Activated CD8-positive, alpha-beta memory T cell treated with anti-CD3 and anti-CD28 coated beads, Interleukin-2, amount 50 U/mL, for 24 hours (primary cell): ENCODE measurements around the gene PLXDC2.

ENCODE experiments used
- DNase-seq: peaks from one replicate; pipeline ENCODE4 v3.0.0-alpha.2; 2020; ENCODE audit errors: extremely low read depth

Gene PLXDC2

DNA sequence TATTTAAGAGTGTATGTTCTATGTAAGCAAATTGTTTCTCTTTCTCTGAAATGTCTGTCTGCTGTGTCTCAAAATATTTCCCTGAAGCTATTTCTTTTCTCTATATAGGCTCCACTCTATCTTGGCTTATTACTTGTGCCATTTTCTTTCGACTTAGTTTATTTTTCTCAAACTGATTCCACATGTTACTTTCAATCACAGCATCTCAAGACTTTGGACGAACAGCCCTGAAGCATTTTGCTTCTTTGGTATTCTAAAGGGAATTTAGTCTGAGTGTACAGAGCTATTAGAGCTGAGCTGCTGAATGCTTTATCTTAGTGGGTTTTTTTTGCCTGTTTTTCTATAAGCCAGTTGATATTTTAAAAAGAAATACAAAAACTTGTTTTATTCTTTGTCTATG, 95.7 kb downstream of the PLXDC2 start:
- DNase-seq: no peak

DNA sequence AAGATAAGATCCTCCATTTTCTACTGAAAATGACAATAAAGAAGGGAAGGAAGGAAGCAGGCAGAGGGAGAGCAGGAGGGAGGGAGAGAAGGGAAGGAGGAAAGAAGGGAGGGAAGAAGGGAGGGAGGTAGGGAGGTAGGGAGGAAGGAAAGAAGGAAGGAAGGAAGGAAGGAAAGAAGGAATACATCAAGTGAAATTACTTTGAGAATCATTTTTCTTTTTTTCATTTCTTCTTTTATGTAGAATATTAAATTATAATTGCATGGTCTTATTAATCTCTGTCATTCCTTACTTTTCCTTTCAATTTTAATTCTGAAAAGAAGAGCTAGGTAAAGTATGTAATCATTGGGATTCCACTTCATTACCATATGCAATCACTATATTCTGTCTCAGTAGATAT, 97.8 kb downstream of the PLXDC2 start:
- no peak for DNase-seq

GRCh38 chr10:19915125-19915524, 98.9 kb downstream of the PLXDC2 start:
- DNase-seq: no peak

GRCh38 chr10:19915816-19916215, 99.6 kb downstream of the PLXDC2 start:
- DNase-seq: no peak

DNA sequence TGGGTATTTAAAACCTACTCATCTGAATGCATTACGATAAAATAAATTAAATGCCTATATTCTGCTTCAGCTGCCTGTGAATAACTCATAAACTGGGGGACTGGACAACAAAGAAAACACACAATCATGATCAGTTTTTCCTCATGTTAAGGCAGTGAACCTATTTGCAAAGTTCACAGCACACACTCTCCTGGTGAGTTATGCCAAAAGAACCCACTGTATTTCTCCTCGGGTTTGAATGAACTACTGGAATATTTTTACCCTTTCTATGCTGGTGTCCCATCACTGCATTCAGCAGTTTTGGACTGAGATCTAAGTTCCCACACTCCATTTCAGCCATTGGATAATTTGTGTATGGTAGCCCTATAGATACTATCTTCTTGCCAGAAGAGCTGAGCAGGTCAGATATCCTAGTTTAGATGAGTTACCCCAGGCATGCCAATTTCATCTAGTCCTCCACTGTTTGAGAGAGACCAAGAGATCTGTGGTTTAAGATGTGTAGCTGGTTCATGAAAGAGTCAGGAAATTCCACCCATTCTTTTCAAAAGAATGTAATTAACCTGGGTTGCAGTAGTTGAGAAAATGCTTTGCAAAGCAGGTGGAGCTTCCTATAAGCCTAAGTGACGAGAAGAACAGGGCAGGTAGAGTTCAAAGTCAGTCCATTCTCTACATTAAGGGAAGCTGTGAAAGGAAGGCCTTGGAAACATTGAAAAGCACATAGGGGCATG, 101.7 kb downstream of the PLXDC2 start:
- no peak for DNase-seq

DNA sequence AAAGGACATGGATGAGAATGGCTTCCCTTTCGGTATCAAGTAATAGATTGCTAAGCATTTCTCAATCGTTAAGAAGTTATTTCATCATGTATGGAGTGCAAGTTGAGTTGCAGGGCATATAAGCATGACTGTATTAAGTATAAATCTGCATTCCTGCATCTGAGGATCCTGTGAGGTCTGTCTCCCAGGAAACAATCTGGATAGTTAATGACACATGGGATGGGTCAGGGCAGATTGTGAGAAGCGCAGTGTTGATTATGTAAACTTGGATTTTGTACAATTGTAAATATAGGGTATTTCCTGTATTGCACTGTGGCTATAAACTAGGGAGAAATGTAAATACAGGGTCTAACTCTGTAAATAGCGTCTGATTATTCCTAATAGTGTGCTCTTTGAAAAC, 102.6 kb downstream of the PLXDC2 start:
- DNase-seq: no peak

- no peak for DNase-seq
Measured at GRCh38 chr10:19919671-19920070, 103.4 kb downstream of the PLXDC2 start.

- no peak for DNase-seq
Measured at GRCh38 chr10:19920075-19920726, 104.0 kb downstream of the PLXDC2 start.

DNA sequence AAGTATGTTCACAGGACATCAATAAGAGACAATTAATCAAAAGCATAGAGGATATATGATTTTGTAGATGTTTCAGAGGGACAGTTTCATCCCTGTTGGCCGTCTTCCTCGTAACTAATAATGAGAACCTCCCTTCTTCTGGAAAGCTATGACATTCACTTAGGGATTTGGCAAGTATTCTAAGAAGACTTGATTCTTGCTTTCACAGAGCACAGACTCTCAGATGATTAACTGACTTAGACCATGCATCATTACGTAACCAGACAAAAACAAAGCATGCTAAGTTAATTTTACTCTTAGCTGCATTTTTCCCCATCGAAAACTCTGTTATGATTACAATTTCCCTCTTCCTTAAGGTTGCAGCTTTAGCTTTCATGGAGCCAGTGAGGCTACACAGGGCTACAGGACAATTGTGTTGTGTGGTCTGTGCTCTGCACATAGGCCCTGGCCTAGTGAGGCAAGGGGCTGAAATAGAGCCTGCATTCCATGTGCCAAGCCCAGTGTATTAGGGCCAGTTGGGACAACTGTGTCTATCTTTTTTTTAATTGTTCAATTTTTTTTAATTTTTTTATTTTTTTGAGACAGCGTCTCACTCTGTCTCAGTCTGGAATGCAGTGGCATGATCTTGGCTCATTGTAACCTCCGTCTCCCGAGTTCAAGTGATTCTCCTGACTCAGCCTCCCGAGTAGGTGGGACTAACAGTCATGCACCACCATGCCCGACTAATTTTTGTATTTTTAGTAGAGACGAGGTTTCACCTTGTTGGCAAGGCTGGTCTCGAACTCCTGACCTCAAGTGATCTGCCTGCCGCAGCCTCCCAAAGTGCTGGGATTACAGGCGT, 105.3 kb downstream of the PLXDC2 start:
- no peak for DNase-seq

GRCh38 chr10:19922236-19922963, 106.2 kb downstream of the PLXDC2 start:
- DNase-seq: no peak

DNA sequence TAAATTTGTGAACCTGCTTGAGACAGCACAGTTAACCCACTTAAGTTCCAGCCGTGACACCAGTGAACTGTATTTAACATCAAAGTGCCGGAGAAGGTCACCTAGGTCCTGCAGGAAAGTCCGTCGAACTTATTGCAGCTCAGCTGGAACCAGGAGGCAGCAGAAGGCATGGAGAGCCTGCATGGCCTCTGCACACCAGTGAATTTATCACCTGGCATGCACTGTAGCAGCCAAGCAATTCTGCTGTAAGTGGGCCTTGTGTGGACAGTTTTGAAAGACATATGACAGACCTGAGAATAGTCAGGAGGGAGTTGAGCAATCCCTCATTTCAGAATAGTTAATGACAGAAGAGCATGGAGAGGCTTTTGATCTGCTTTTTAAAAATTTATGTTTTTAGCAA, 108.8 kb downstream of the PLXDC2 start:
- DNase-seq: no peak

DNA sequence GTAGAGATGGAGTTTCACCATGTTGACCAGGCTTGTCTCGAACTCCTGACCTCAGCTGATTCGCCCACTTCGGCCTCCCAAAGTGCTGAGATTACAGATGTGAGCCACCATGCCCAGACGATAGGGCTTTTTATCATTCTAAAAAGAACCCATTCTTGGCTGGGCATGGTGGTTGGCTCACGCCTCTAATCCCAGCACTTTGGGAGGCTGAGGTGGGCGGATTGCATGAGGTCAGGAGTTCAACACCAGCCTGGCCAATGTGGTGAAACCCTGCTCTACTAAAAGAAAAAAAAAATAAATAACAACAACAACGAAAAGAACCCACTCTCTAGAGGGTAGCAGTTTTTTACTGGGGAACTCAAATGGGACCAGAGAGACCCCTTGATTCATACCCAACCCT, 112.7 kb downstream of the PLXDC2 start:
- no peak for DNase-seq

GRCh38 chr10:19929506-19930140, 113.4 kb downstream of the PLXDC2 start:
- no peak for DNase-seq

DNA sequence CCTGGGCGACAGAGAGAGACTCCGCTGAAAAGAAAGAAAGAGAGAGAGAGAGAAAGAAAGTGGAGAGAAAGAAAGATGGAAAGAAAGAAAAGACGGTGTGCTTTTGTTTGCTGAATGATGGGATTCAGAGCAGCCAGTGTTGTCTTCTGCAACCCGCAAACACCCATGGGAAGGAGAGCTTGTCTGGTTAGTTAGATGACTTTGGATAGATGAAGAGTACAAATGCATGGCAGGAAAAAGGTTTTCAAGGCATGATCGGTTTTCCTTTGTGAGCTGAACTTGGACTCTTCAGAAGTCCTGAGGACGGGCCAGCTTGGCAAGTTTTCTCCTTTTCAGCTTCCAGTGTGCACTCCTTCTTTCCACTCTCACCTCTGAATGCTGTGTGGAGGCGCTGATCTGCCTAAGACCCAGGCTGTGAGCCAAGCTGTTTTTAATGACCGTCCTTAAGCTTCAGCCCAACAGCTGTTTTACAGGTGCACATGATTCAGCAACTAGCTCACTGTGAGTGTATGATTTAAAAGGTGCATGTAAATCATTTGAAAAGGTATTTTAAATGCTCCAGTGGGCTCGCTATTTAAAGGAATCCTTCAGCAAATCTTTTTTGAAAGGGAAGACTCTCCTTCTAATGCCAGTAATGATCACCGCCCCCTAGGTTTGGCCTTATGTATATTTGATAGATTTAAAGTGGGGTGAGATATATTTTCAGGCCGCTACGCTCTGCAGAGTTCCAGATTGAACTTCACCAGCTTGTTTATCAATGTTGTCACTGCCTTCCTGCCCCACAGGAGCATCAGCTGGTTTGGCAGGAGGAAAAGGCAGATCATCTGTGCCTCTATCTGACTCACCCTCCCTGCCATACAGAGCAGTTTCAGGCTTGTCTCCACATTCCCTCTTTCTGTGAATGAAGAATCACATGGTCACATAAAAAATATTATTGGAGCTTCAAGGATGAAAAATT, 115.0 kb downstream of the PLXDC2 start:
- DNase-seq: no peak

DNA sequence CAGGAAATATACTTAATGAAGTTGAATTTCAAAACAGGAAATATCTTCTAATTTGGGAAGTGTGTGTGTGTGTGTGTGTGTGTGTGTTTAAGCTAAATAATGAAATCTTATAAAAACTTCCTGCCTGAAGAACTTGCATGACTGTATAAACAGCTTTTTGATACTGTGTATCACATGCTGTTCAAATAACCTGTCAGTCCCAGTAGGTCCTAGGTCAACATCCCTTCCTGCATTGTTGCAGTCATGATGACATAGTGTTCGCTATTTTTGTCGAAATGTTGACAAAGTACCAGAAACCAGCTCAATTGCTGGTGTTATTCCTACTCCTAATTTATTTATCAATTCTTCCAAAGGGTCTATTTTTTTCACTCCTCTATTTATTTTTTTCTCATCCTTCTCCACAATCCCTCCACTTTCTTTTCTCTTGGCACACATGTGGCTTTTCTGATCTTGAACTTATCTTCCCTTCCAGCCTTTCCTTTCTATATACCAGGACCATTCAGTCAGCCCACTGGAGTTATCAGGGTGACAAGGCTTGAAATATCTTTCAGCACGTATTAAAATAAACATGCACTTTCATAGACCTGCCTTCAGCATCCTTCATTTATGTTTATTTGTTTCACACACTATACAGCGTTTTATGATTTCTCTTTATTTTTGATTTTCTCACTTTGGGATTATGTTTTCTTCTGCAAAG, 115.8 kb downstream of the PLXDC2 start:
- no peak for DNase-seq

GRCh38 chr10:19932806-19933371, 116.7 kb downstream of the PLXDC2 start:
- DNase-seq: no peak

DNA sequence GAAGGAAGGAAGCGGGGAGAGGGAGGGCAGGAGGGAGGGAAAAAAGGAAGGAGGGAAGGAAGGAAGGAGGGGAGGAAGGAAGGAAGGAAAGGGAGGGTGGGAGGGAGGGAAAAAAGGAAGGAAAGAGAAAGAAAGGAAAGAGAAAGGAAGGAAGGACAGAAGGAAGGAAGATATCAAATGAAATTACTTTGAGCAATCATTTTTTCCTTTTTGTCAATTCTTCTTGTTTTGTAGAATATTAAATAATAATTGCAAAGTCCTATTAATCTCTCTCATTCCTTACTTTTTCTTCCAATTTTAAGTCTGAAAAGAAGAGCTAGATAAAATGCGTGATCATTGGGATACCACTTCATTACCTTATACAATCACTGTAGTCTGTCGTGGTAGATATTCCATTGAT, 117.5 kb downstream of the PLXDC2 start:
- DNase-seq: no peak

DNA sequence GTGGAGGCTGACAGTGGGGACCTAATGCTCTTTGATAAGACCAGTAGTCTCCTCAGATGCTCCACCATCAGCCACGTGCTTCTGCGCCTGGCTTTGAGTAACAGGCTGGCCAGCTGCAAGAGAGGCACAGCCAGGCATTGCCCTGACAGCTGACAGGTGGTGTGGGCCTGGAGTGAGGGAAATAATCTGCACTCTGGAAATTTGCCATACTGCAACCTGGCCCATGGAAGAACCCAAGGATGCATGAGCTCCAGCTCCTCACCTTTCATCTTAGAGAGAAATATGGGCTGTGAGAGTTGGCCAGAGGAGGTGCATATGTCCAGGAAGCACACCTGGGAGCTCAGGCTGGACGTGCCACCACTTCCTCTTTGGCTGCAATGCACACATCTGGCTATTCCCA, 118.9 kb downstream of the PLXDC2 start:
- no peak for DNase-seq

DNA sequence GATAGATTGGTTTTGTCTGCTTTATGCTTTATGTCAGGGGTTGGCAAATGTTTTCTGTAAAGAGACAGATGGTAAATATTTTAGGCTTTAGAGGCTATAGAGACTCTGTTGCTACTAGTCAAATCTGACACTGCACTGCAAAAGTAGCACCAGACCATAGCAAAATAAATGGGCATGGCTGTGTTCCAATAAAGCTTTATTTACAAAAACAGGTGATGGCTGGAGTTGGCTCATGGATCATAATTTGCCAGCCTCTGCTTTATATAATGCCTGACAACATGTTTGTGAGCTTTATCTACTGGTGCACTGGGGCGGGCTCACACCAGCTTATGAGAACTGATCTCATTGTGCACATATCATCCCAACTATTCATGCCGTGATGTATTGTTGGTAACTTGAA, 120.1 kb downstream of the PLXDC2 start:
- DNase-seq: no peak
